HL-60 (cell line): ENCODE results near the gene CDH23.

Source experiments
- DNase-seq, 2 experiments: peaks; one replicate each; pipeline ENCODE4 v3.0.0-alpha.2; 2010 to 2020; ENCODE audit warnings: low read depth in 1 of 2, low spot score in 1 of 2
- H3K27ac ChIP-seq: fragments of 250-450 bp; sonication (Bioruptor Pico); replicated peaks from 2 replicates; pipeline ENCODE4 v1.5.1; 2020; ENCODE audit warnings: mild to moderate bottlenecking, moderate library complexity
- H3K27me3 ChIP-seq: fragments of 250-450 bp; sonication (Bioruptor Pico); 2 replicates; pipeline ENCODE4 v1.5.1; 2021; ENCODE audit warnings: mild to moderate bottlenecking, moderate library complexity; ENCODE audit not compliant: insufficient read depth, poor library complexity, severe bottlenecking
- H3K4me3 ChIP-seq: replicated peaks from 2 replicates; pipeline ENCODE4 v1.5.1; 2011; ENCODE audit warnings: mild to moderate bottlenecking, control low read depth, low read length; ENCODE audit not compliant: insufficient read depth
- CTCF ChIP-seq: IDR thresholded peaks from one replicate; pipeline ENCODE4 v1.5.1; 2011; ENCODE audit warnings: low read length, control low read depth, inconsistent platforms; ENCODE audit not compliant: insufficient read depth
- GABPA ChIP-seq: IDR thresholded peaks from 2 replicates; pipeline ENCODE4 v1.6.1; 2012; ENCODE audit warnings: low read depth
- POLR2AphosphoS5 ChIP-seq: IDR thresholded peaks from 2 replicates; pipeline ENCODE4 v1.6.1; 2012; ENCODE audit warnings: low read depth
- REST ChIP-seq: IDR thresholded peaks from 2 replicates; pipeline ENCODE4 v1.6.1; 2012; ENCODE audit warnings: low read depth; ENCODE audit not compliant: insufficient replicate concordance
- SPI1 ChIP-seq: IDR thresholded peaks from 2 replicates; pipeline ENCODE4 v1.6.1; 2012; ENCODE audit warnings: low read depth, mild to moderate bottlenecking, borderline replicate concordance

The CDH23 gene

GRCh38 chr10:71421075-71421434, 24.3 kb downstream of the CDH23 start:
- no peaks in the 10 kb centered on the region for H3K27me3 ChIP-seq
- H3K27ac ChIP-seq = no peak overlapping the region
- H3K4me3 ChIP-seq = no peak overlapping the region
- no peak for DNase-seq
- no peak for TF ChIP-seq POLR2AphosphoS5
- no peak for TF ChIP-seq GABPA
- TF ChIP-seq SPI1 = no peak
- no peak for TF ChIP-seq REST
- TF ChIP-seq CTCF = no peak

- no peak overlapping the region for H3K27ac ChIP-seq
- no peak for TF ChIP-seq CTCF
- no peak for TF ChIP-seq POLR2AphosphoS5
- no peak for TF ChIP-seq REST
- no peak for TF ChIP-seq GABPA
- no peak for TF ChIP-seq SPI1
- no peaks in the 10 kb centered on the region for H3K27me3 ChIP-seq
- H3K4me3 ChIP-seq = no peak overlapping the region
- DNase-seq = no peak
These were observed 26.5 kb downstream of the CDH23 start for GRCh38 chr10:71423250-71423649.

GRCh38 chr10:71423901-71424300, 27.2 kb downstream of the CDH23 start:
- Histone ChIP-seq H3K4me3 (no peak overlapping the region), H3K27me3 (no peaks in the 10 kb centered on the region), H3K27ac (no peak overlapping the region)
- TF ChIP-seq CTCF (no peak), REST (no peak), GABPA (no peak), SPI1 (no peak), POLR2AphosphoS5 (no peak)
- no peak for DNase-seq
